Lower leg skin (tissue), 4 donors: Measurements from ENCODE around the gene CRISP3. TPM values are rescaled to one million over a fixed set of nuclear protein-coding genes. Genes with fewer than 3 reads are reported as not detected.
"Not testable (repeated sequence)": the region's sequence is repeated elsewhere in the genome, so short reads cannot be mapped to it uniquely, and the experiment has no call there.

ENCODE experiments used
- DNase-seq, 2 donors: peaks; one replicate each; pipeline ENCODE4 v3.0.0-alpha.2; 2019; ENCODE audit warnings: low spot score in 2 of 2
- H3K4me3 ChIP-seq: fragments of 200-600 bp; sonication (generic); 2 replicates; pipeline ENCODE4 v1.5.1; 2017; ENCODE audit warnings: mild to moderate bottlenecking, low read depth; ENCODE audit not compliant: poor library complexity, severe bottlenecking
- CTCF ChIP-seq, 3 donors: fragments of 450-650 bp; IDR thresholded peaks; one replicate each; pipeline ENCODE4 v1.5.1; 2016; ENCODE audit warnings: antibody characterized with exemption in 3 of 3, mild to moderate bottlenecking in 3 of 3, moderate library complexity in 2 of 3
- POLR2A ChIP-seq, 2 donors: fragments of 450-650 bp; IDR thresholded peaks; one replicate each; pipeline ENCODE4 v1.6.1; 2016 to 2017; ENCODE audit warnings: antibody characterized with exemption in 2 of 2, mild to moderate bottlenecking in 1 of 2, moderate library complexity in 1 of 2
- WGBS, 2 donors: methylation state at CpG; one replicate each; pipeline ENCODE4 v1.1.5; 2018; 5-methylcytosine and 5-hydroxymethylcytosine counted together
- intact Hi-C: fragments of 100-400 bp; cut with DNase I; formaldehyde crosslinking; loops from one replicate; pipeline ENCODE4 v1.15.0; 2023; ENCODE audit warnings: low total_unique reads
- total RNA-seq, 4 donors: library from RNA; depleted of rRNA; stranded (reverse); fragments of >200 nt; gene quantifications; one replicate each; pipeline ENCODE4 v1.1.0, GENCODE V29; 2016

CRISP3 gene
- total RNA-seq, 4 donors from 2014 or later: 4.1 to 17.0 (median 5.9) TPM

- DNase-seq: no peak
- TF ChIP-seq CTCF (IDR thresholded peaks at IDR 0.05): no peak
- TF ChIP-seq POLR2A (IDR thresholded peaks at IDR 0.05): no peak
- H3K4me3 ChIP-seq: no peak overlapping the region
- 87 to 90% methylated on average over 2 of the region's 2 CpGs for whole genome bisulfite sequencing, 2 donors
- intact Hi-C loops: no loop called here
Measured at GRCh38 chr6:49739423-49739822, 4.8 kb downstream of the CRISP3 start.

GRCh38 chr6:49736017-49736508 lies 8.1 kb downstream of the CRISP3 start:
- H3K4me3 ChIP-seq: no peak overlapping the region
- intact Hi-C loops: no loop called here
- TF ChIP-seq CTCF (IDR thresholded peaks at IDR 0.05) (no peak), POLR2A (IDR thresholded peaks at IDR 0.05) (no peak)
- no peak for DNase-seq
- WGBS, 2 donors: 62 to 66% methylated on average over 4 of the region's 4 CpGs

- intact Hi-C loops: no loop called here
- WGBS, 2 donors: 37 to 54% methylated on average over 2 of the region's 2 CpGs
Measured at GRCh38 chr6:49733680-49734079, 10.5 kb downstream of the CRISP3 start.

GRCh38 chr6:49732781-49733180 lies 11.4 kb downstream of the CRISP3 start:
- 75 to 84% methylated on average over 3 of the region's 3 CpGs for WGBS, 2 donors

More at GRCh38 chr6:49733680-49734079, 10.5 kb downstream of the CRISP3 start:
- TF ChIP-seq CTCF (IDR thresholded peaks at IDR 0.05): no peak
- no peak for DNase-seq
- H3K4me3 ChIP-seq: no peak overlapping the region

GRCh38 chr6:49730251-49730650 lies 13.9 kb downstream of the CRISP3 start:
- intact Hi-C loops: no loop called here
- no peak for DNase-seq
- TF ChIP-seq CTCF (IDR thresholded peaks at IDR 0.05): no peak
- TF ChIP-seq POLR2A (IDR thresholded peaks at IDR 0.05): no peak
- H3K4me3 ChIP-seq: no peak overlapping the region

More at GRCh38 chr6:49732781-49733180, 11.4 kb downstream of the CRISP3 start:
- no peak overlapping the region for H3K4me3 ChIP-seq
- TF ChIP-seq POLR2A (IDR thresholded peaks at IDR 0.05): no peak
- DNase-seq: no peak
- intact Hi-C loops: no loop called here

- intact Hi-C loops: not testable (repeated sequence)
- WGBS, 2 donors: 85 to 92% methylated on average over 4 of the region's 4 CpGs
Measured at GRCh38 chr6:49723917-49724316, 20.3 kb downstream of the CRISP3 start.

GRCh38 chr6:49721297-49721696 lies 22.9 kb downstream of the CRISP3 start:
- 39 to 45% methylated on average over 2 of the region's 2 CpGs for WGBS, 2 donors

More at GRCh38 chr6:49723917-49724316, 20.3 kb downstream of the CRISP3 start:
- DNase-seq, H3K4me3 ChIP-seq: not testable (repeated sequence)

More at GRCh38 chr6:49721297-49721696, 22.9 kb downstream of the CRISP3 start:
- H3K4me3 ChIP-seq: no peak overlapping the region
- TF ChIP-seq POLR2A (IDR thresholded peaks at IDR 0.05) (no peak), CTCF (IDR thresholded peaks at IDR 0.05) (no peak)
- intact Hi-C loops: no loop called here
- DNase-seq: no peak
